Endothelial cell of umbilical vein (primary cell): ENCODE data around the gene SAT1. TPM values are rescaled to one million over a fixed set of nuclear protein-coding genes. Genes with fewer than 3 reads are reported as not detected.

Experiments used
- BruUV-seq: library from RNA; stranded (reverse); fragments of 400-500 nt; replicated peaks from 2 replicates; lab custom pipeline; 2021; lab: Mats Ljungman, UMichigan
- CTCF ChIA-PET: fragments of 300-600, 350-600 bp; sonication (Branson Sonifier 250); formaldehyde crosslinking; loops from one replicate; lab custom pipeline; 2021; ENCODE audit warnings: antibody characterized with exemption, inconsistent platforms; lab: Charles Lee
- POLR2A ChIA-PET: fragments of 300-600, 350-600 bp; sonication (Branson Sonifier 250); formaldehyde crosslinking; loops from one replicate; lab custom pipeline; 2021; ENCODE audit warnings: antibody characterized with exemption, inconsistent platforms; lab: Charles Lee
- DNase-seq: peaks from one replicate; pipeline ENCODE4 v3.0.0-alpha.2; 2011; ENCODE audit warnings: low read depth, low spot score
- FAIRE-seq: peaks from 2 replicates; lab custom pipeline; 2011; peaks lifted over from hg19 to GRCh38; lab: Jason Lieb, UNC
- H2AFZ ChIP-seq: 2 replicates; pipeline ENCODE4 v1.6.0; 2012; ENCODE audit warnings: low read depth, low read length, control low read depth, inconsistent platforms
- H3K27ac ChIP-seq: 2 replicates; pipeline ENCODE4 v1.5.1; 2011; ENCODE audit warnings: low read depth, mild to moderate bottlenecking, control low read depth, low read length, moderate library complexity; ENCODE audit not compliant: insufficient read depth
- H3K27me3 ChIP-seq, 2 experiments: 2 replicates each; pipeline versions ENCODE4 v1.6.0 to v1.6.1; 2011; ENCODE audit warnings: low read length in 2 of 2, mixed read lengths in 1 of 2; ENCODE audit not compliant: control insufficient read depth in 2 of 2, insufficient read depth in 2 of 2
- H3K36me3 ChIP-seq, 2 experiments: 2 replicates in 1 of 2; 3 replicates in 1 of 2; pipeline ENCODE4 v1.5.1; 2011; ENCODE audit warnings: low read length in 2 of 2, mild to moderate bottlenecking in 1 of 2, moderate library complexity in 1 of 2; ENCODE audit not compliant: control insufficient read depth in 2 of 2, insufficient read depth in 2 of 2; ENCODE audit errors: extremely low read depth in 1 of 2
- H3K4me1 ChIP-seq: 3 replicates; pipeline ENCODE4 v1.5.1; 2011; ENCODE audit warnings: mild to moderate bottlenecking, low read length; ENCODE audit not compliant: control insufficient read depth, insufficient read depth; ENCODE audit errors: extremely low read depth
- H3K4me2 ChIP-seq: 2 replicates; pipeline ENCODE4 v1.6.1; 2011; ENCODE audit warnings: low read length, control low read depth, mixed read lengths; ENCODE audit not compliant: insufficient read depth
- H3K4me3 ChIP-seq, 3 experiments: fragments of 200-600 bp in 1 of 3; sonication (generic), shearing (Covaris generic) in 1 of 3; replicated peaks in 1 of 3; 2 replicates each; pipeline ENCODE4 v1.5.1; 2011 to 2016; ENCODE audit warnings: control low read depth in 3 of 3, low read length in 3 of 3, mild to moderate bottlenecking in 2 of 3, inconsistent platforms in 1 of 3, low read depth in 1 of 3, moderate library complexity in 1 of 3; ENCODE audit not compliant: insufficient read depth in 1 of 3
- H3K79me2 ChIP-seq: 2 replicates; pipeline ENCODE4 v1.6.0; 2012; ENCODE audit warnings: low read length, inconsistent platforms; ENCODE audit not compliant: control insufficient read depth, insufficient read depth
- H3K9ac ChIP-seq: replicated peaks from 2 replicates; pipeline ENCODE3; 2011; ENCODE audit warnings: low read length, control low read depth; ENCODE audit not compliant: insufficient read depth; ENCODE audit errors: extremely low read depth
- H3K9me1 ChIP-seq: replicated peaks from 3 replicates; pipeline ENCODE4 v1.6.0; 2011; ENCODE audit warnings: mild to moderate bottlenecking, low read length; ENCODE audit not compliant: control insufficient read depth, insufficient read depth; ENCODE audit errors: extremely low read depth
- H3K9me3 ChIP-seq: replicated peaks from 2 replicates; pipeline ENCODE4 v1.5.1; 2012; ENCODE audit warnings: low read length, inconsistent platforms; ENCODE audit not compliant: control insufficient read depth, insufficient read depth
- H4K20me1 ChIP-seq: replicated peaks from 2 replicates; pipeline ENCODE3; 2011; ENCODE audit warnings: mild to moderate bottlenecking, low read length; ENCODE audit not compliant: control insufficient read depth, insufficient read depth; ENCODE audit errors: extremely low read depth
- FOS ChIP-seq: IDR thresholded peaks from 2 replicates; pipeline ENCODE4 v1.6.1; 2011; ENCODE audit warnings: mild to moderate bottlenecking, low read length, moderate library complexity, borderline replicate concordance; ENCODE audit not compliant: insufficient read depth
- JUN ChIP-seq: IDR thresholded peaks from 2 replicates; pipeline ENCODE4 v1.6.1; 2011; ENCODE audit warnings: borderline replicate concordance, low read depth; ENCODE audit not compliant: insufficient read length, insufficient read depth
- MAX ChIP-seq: IDR thresholded peaks from 2 replicates; pipeline ENCODE4 v1.6.1; 2011; ENCODE audit not compliant: insufficient read depth, insufficient read length
- MYC ChIP-seq: IDR thresholded peaks from one replicate; pipeline ENCODE4 v1.6.1; 2011; ENCODE audit warnings: mild to moderate bottlenecking, low read depth, low read length
- POLR2AphosphoS5 ChIP-seq: IDR thresholded peaks from 2 replicates; pipeline ENCODE4 v1.6.1; 2012; ENCODE audit warnings: low read depth, mild to moderate bottlenecking, control low read depth, low read length, moderate library complexity; ENCODE audit not compliant: insufficient read depth
- dilution Hi-C: fragments of 300-500 bp; cut with MboI; formaldehyde crosslinking; loops from one replicate; pipeline ENCODE4 v1.15.0; 2019; ENCODE audit warnings: low sequenced_read_pairs; ENCODE audit not compliant: extremely low pct_ligation_motif_present
- intact Hi-C: fragments of 100-400 bp; cut with micrococcal nuclease; formaldehyde crosslinking; loops from one replicate; pipeline ENCODE4 v1.10.0; 2022
- polyA plus RNA-seq, 4 experiments: library from polyadenylated mRNA; depleted of rRNA in 3 of 4; stranded (reverse) in 3 of 4; unstranded in 1 of 4; fragments of >200 nt; gene quantifications; 2 replicates each; pipeline versions ENCODE4 v1.2.1 to v1.2.3, GENCODE V29; 2011 to 2012; ENCODE audit warnings: missing spikeins in 1 of 4
- total RNA-seq: library from RNA; stranded (reverse); gene quantifications from 2 replicates; pipeline ENCODE4 v1.2.3, GENCODE V29; 2021

Gene SAT1
- total and polyA plus RNA-seq, 2 donors (not counting 3 experiments of a cell fraction or from before 2014, with no cell fraction given), result 289 to 526 TPM

DNA sequence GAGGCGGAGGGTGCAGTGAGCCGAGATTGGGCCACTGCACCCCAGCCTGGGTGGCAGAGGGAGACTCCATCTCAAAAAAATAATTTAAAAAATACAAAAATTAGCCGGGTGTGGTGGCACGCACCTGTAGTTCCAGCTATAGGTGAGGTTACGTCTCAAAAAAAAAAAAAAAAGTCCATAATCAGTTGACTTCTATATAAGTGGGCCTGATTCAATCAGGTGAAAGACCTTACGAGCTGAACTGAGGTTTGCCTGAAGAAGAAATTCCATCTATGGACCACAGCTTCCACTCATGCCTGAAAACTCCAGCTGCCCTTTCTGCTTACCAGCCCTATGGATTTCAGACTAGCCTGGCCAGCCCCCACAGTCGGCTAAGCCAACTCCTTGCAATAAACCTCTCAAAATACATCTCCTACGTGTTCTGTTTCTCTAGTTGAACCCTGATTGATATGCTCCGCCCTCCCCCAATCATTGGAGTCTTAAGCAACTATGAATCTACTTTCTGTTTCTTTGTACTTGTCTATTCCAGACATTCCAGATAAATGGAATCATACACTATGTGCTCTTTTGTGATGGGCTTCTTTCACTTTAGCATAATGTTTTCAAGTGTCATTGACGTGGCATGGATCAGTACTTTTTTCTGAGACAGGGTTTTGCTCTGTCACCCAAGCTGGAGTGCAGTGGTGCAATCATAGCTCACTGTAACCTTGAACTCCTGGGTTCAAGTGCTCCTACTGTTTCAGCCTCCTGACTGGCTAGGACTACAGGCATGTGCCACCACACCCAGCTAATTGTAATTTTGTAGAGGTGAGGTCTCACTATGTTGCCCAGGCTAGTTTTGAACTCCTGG lies 36.6 kb downstream of the SAT1 start:
- Histone ChIP-seq H3K4me1 (no peaks in the 10 kb centered on the region), H3K9ac (no peak overlapping the region), H3K27me3 (no peaks in the 10 kb centered on the region), H3K27ac (no peak overlapping the region), H4K20me1 (no peaks in the 10 kb centered on the region), H3K9me1 (no peaks in the 10 kb centered on the region), H3K36me3 (no peaks in the 10 kb centered on the region), H3K79me2 (no peaks in the 10 kb centered on the region), H2AFZ (no peak overlapping the region), H3K9me3 (no peaks in the 10 kb centered on the region), H3K4me2 (no peak overlapping the region), H3K4me3 (no peak overlapping the region)
- dilution Hi-C loops, result no loop called here
- TF ChIP-seq FOS, result no peak
- TF ChIP-seq MYC, result no peak
- no peak for TF ChIP-seq MAX
- no peak for TF ChIP-seq JUN
- no peak for TF ChIP-seq POLR2AphosphoS5
- no peak for FAIRE-seq
- CTCF ChIA-PET, result interaction anchor here (1.2 to 3.1 kb wide), 2 partner anchors 20 to 82 kb away, joined by 3 to 10 read pairs; no protein-coding TSS in a partner anchor
- DNase-seq, result no peak
- BruUV-seq, result no TSS peak
- intact Hi-C loops, result no loop called here
- POLR2A ChIA-PET, result interaction anchor here (1.7 kb wide), 1 partner anchor 36 kb away, joined by 5 read pairs; the partner anchor contains the start of gene SAT1
